IPS DF 6.9 (cell line): ENCODE results near the gene FAM168A.
"Not testable (repeated sequence)": the region's sequence is repeated elsewhere in the genome, so short reads cannot be mapped to it uniquely, and the experiment has no call there.

Experiments used
- DNase-seq: peaks from one replicate; pipeline ENCODE4 v3.0.0-alpha.2; 2013; ENCODE audit warnings: low read depth, low spot score
- H3K27ac ChIP-seq: one replicate; pipeline ENCODE4 v1.5.1; 2013; ENCODE audit warnings: low read length, control low read depth
- H3K27me3 ChIP-seq: 2 replicates; pipeline ENCODE4 v1.6.1; 2013; ENCODE audit warnings: mild to moderate bottlenecking, low read length; ENCODE audit not compliant: control insufficient read depth, insufficient read depth
- H3K36me3 ChIP-seq: 2 replicates; pipeline ENCODE4 v1.6.1; 2013; ENCODE audit warnings: low read length; ENCODE audit not compliant: control insufficient read depth, insufficient read depth
- H3K4me1 ChIP-seq: 2 replicates; pipeline ENCODE4 v1.6.1; 2013; ENCODE audit warnings: low read length; ENCODE audit not compliant: control insufficient read depth, insufficient read depth
- H3K4me3 ChIP-seq: 2 replicates; pipeline ENCODE4 v1.5.1; 2013; ENCODE audit warnings: mild to moderate bottlenecking, low read length
- H3K9me3 ChIP-seq: 2 replicates; pipeline ENCODE4 v1.6.1; 2013; ENCODE audit warnings: low read length, inconsistent platforms; ENCODE audit not compliant: control insufficient read depth, insufficient read depth
- WGBS: extraction: QIAGEN DNeasy Blood & Tissue Kit; methylation state at CpG from one replicate; pipeline ENCODE4 v1.1.7; 2013; ENCODE audit warnings: mixed read lengths, missing lambda C conversion rate; ENCODE audit not compliant: insufficient read length, insufficient coverage; 5-methylcytosine and 5-hydroxymethylcytosine counted together

Gene FAM168A

GRCh38 chr11:73473252-73473651 lies 124.7 kb downstream of the FAM168A start:
- H3K4me3 ChIP-seq: no peak overlapping the region
- peaks cover 1% of the 10 kb centered on the region; the same call in 1 of the 2 replicates for H3K4me1 ChIP-seq
- H3K36me3 ChIP-seq: no peaks in the 10 kb centered on the region
- H3K9me3 ChIP-seq: no peaks in the 10 kb centered on the region
- no peak for DNase-seq
- no peak overlapping the region for H3K27ac ChIP-seq
- no peaks in the 10 kb centered on the region for H3K27me3 ChIP-seq
- no CpG with 5 or more reads among the region's 1 CpG for WGBS

- H3K27me3 ChIP-seq, H3K36me3 ChIP-seq, H3K27ac ChIP-seq, H3K4me1 ChIP-seq, DNase-seq, H3K9me3 ChIP-seq, H3K4me3 ChIP-seq: not testable (repeated sequence)
- WGBS: no CpG with 5 or more reads among the region's 13 CpGs
Measured at GRCh38 chr11:73470036-73470612, 127.8 kb downstream of the FAM168A start.

- Histone ChIP-seq H3K27ac (no peak overlapping the region), H3K36me3 (no peaks in the 10 kb centered on the region), H3K9me3 (no peaks in the 10 kb centered on the region), H3K27me3 (no peaks in the 10 kb centered on the region), H3K4me1 (no peaks in the 10 kb centered on the region), H3K4me3 (no peak overlapping the region)
- WGBS: no CpG with 5 or more reads among the region's 3 CpGs
- no peak for DNase-seq
Measured at GRCh38 chr11:73469401-73469800, 128.5 kb downstream of the FAM168A start.

GRCh38 chr11:73468590-73469161 lies 129.2 kb downstream of the FAM168A start:
- no peaks in the 10 kb centered on the region for H3K27me3 ChIP-seq
- H3K4me3 ChIP-seq: no peak overlapping the region
- no peaks in the 10 kb centered on the region for H3K9me3 ChIP-seq
- no peak for DNase-seq
- WGBS: no CpG with 5 or more reads among the region's 3 CpGs
- H3K4me1 ChIP-seq: no peaks in the 10 kb centered on the region
- no peaks in the 10 kb centered on the region for H3K36me3 ChIP-seq
- no peak overlapping the region for H3K27ac ChIP-seq

- Histone ChIP-seq H3K27ac (no peak overlapping the region), H3K27me3 (no peaks in the 10 kb centered on the region), H3K4me3 (no peak overlapping the region), H3K4me1 (no peaks in the 10 kb centered on the region), H3K9me3 (no peaks in the 10 kb centered on the region), H3K36me3 (no peaks in the 10 kb centered on the region)
- WGBS: no CpG with 5 or more reads among the region's 2 CpGs
- no peak for DNase-seq
Measured at GRCh38 chr11:73467505-73467904, 130.4 kb downstream of the FAM168A start.

- no peak overlapping the region for H3K27ac ChIP-seq
- no peak for DNase-seq
- no peaks in the 10 kb centered on the region for H3K9me3 ChIP-seq
- H3K36me3 ChIP-seq: no peaks in the 10 kb centered on the region
- WGBS: no CpG with 5 or more reads among the region's 1 CpG
- no peaks in the 10 kb centered on the region for H3K4me1 ChIP-seq
- H3K27me3 ChIP-seq: no peaks in the 10 kb centered on the region
- H3K4me3 ChIP-seq: no peak overlapping the region
Measured at GRCh38 chr11:73466643-73467042, 131.3 kb downstream of the FAM168A start.

GRCh38 chr11:73465871-73466270 lies 132.0 kb downstream of the FAM168A start:
- no peaks in the 10 kb centered on the region for H3K9me3 ChIP-seq
- no CpG with 5 or more reads among the region's 1 CpG for WGBS
- H3K4me3 ChIP-seq: no peak overlapping the region
- H3K27ac ChIP-seq: no peak overlapping the region
- no peaks in the 10 kb centered on the region for H3K27me3 ChIP-seq
- DNase-seq: no peak
- H3K4me1 ChIP-seq: no peaks in the 10 kb centered on the region
- H3K36me3 ChIP-seq: no peaks in the 10 kb centered on the region

GRCh38 chr11:73465023-73465675 lies 132.8 kb downstream of the FAM168A start:
- Histone ChIP-seq H3K27ac (no peak overlapping the region), H3K9me3 (no peaks in the 10 kb centered on the region), H3K36me3 (no peaks in the 10 kb centered on the region), H3K27me3 (no peaks in the 10 kb centered on the region), H3K4me1 (no peaks in the 10 kb centered on the region), H3K4me3 (no peak overlapping the region)
- no CpG with 5 or more reads among the region's 3 CpGs for WGBS
- no peak for DNase-seq

- DNase-seq: no peak
- Histone ChIP-seq H3K27me3 (no peaks in the 10 kb centered on the region), H3K4me3 (no peak overlapping the region), H3K4me1 (no peaks in the 10 kb centered on the region), H3K36me3 (no peaks in the 10 kb centered on the region), H3K27ac (no peak overlapping the region), H3K9me3 (no peaks in the 10 kb centered on the region)
- WGBS: no CpG with 5 or more reads among the region's 2 CpGs
Measured at GRCh38 chr11:73464347-73464746, 133.6 kb downstream of the FAM168A start.

- no CpG with 5 or more reads among the region's 2 CpGs for WGBS
- Histone ChIP-seq H3K36me3 (no peaks in the 10 kb centered on the region), H3K4me1 (no peaks in the 10 kb centered on the region), H3K4me3 (no peak overlapping the region), H3K27me3 (no peaks in the 10 kb centered on the region), H3K27ac (no peak overlapping the region), H3K9me3 (no peaks in the 10 kb centered on the region)
- DNase-seq: no peak
Measured at GRCh38 chr11:73463359-73463758, 134.6 kb downstream of the FAM168A start.

- Histone ChIP-seq H3K27ac (no peak overlapping the region), H3K27me3 (no peaks in the 10 kb centered on the region), H3K36me3 (no peaks in the 10 kb centered on the region), H3K9me3 (no peaks in the 10 kb centered on the region), H3K4me1 (no peaks in the 10 kb centered on the region), H3K4me3 (no peak overlapping the region)
- no CpG with 5 or more reads among the region's 3 CpGs for WGBS
- DNase-seq: no peak
Measured at GRCh38 chr11:73461964-73462363, 135.9 kb downstream of the FAM168A start.
